HG02610 (cell line): ENCODE measurements around the gene FBXO2.
A peak's percentile ranks its signal among the peaks of the same experiment; 100 is the strongest.

ENCODE experiments used
- ATAC-seq: cut with Tn5 transposase; IDR thresholded peaks from one replicate; pipeline ENCODE4 v1.9.1; 2021; ENCODE audit warnings: mild to moderate bottlenecking, moderate library complexity; ENCODE audit not compliant: unreplicated experiment

Gene FBXO2, protein sequence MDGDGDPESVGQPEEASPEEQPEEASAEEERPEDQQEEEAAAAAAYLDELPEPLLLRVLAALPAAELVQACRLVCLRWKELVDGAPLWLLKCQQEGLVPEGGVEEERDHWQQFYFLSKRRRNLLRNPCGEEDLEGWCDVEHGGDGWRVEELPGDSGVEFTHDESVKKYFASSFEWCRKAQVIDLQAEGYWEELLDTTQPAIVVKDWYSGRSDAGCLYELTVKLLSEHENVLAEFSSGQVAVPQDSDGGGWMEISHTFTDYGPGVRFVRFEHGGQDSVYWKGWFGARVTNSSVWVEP

DNA sequence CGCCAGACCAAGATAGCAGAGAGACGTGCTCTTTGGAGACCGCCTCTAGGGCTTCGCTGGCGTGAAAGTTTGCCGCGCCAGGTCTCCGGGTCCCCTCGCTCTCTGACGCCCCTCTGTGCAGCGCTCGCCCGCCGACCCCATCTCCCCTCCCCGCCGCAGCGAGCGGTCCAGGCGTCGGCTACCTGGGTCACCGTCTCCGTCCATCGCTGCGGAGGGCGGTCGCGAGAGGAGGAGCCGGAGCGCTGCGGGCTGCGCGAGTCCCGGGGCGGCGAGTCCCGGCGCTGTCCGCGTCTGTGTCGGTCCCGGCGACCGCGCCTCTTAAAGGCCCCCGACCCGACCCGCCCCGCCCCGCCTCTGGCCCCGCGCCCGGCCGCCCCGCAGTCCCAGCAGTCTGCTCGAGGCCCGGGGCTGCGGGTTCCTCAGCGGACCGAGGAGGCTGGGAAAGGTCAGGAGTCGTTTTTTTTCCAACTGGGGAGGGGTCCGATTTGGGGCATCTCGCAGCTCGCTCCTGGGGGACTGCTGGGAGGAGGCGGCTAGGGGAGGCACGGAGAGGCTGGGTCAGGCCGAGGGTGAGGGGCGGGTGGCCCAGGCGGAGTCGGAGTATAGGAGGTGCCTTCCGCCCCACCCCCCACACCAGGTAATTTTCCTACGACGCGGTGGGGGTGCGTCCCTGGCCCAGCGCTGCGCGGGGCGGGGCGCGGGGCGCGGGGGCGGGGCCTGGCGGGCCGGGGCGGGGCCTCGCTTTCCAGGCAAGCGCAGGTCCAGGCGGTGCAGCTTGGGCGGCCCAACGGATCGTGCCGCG, at the start of gene FBXO2, which contains the start of gene FBXO44:
TSS of gene FBXO2 (minus strand) at position 293 of the 802 bp plus-strand sequence. CDS start at position 204, 89 bp downstream.
TSS of gene FBXO44 (plus strand) at position 741 of the 802 bp plus-strand sequence. CDS start 959 bp downstream, outside the sequence.
- peak; percentile 52 for ATAC-seq

- no peak for ATAC-seq
These were observed 49.3 kb upstream of the FBXO2 start for GRCh38 chr1:11703357-11704193.

DNA sequence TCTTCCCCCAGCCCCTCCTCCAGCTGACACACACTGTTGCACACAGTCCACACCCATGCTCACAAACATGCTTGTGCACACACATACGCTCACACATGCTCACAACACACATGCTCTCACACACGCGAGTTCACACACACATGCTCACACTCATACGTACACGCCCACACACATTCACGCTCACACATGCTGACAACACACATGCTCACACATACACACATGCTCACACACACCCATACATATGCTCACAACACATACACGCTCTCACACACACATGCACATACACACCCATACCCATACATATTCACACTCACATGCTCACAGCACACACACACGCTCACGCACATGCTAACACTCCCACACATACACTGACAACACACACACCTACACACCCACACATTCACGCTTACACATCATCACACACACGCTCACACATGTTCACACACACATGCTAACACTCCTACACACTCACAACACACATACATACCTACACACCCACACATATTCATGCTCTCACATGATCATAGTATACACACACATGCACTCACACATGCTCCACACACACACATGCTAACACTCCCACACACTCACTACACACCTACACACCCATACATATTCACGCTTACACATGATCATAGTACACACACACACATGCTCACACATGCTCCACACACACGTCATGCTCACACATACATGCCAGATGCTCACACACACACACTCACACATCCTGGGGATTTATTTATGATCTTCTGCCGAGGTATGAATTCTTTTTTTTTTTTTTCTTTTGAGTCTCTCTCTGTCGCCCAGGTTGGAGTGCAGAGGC, 48.0 kb upstream of the FBXO2 start:
- no peak for ATAC-seq

DNA sequence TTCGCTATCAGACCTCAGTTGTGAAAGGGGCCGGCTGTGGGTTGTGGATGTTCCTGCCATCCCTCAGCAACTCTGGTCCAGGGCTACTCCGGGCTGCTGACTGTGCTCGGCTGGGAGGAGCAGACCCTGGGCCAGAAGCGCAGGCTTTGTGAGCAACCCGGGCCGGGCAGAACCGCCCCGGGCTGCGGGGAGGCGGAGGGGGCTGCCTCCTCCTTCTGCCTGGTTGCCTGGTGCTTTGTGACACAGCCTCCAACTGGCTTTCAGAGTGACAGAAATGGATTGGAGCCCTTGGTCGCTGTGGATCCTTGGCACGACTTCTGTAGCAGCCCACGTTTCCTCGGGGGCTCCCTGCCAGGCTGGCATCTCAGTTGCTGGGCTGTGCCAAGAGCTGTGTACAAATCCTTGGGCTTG, 47.3 kb upstream of the FBXO2 start:
- ATAC-seq: no peak

DNA sequence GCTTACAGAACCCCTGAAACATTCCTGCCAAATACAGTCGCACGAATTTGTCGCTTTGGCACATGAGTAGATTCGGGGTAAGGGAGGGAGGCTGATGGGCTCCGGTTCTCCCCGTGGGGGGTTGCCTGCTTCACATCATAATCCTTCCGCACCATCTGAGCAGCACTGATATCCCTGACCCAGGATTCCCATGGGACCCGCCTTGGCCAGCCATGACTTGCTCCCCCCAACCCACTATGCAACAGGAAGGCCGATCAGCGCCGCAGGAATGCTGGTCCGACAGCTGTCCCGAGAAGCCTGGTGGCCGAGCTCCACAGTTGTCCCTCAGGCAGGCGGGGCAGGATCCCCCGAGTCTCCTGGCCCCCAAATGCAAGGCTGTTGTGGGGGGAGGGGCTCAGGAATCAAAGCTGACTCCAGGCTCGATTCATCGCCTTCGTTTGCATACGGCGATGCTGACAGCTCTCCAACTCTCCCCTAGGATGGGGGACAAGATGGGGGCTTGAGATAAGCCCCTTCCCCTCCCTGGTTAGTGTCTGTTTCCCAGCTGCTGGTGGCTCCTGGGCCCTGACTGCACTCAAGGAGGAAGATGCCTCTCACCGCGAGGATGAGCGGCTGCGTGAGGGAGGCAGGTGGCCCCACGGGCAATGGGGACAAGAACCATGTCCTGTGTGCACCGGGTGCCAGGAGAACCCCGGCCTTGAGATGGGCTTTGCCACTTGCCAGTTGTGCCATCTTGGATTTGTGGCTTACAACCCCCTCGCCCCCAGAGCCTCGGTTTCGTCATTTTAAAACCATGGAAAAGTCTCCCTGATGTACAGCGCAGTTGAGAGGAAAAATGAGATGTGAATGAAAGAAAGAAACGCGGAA, 46.6 kb upstream of the FBXO2 start:
- no peak for ATAC-seq

DNA sequence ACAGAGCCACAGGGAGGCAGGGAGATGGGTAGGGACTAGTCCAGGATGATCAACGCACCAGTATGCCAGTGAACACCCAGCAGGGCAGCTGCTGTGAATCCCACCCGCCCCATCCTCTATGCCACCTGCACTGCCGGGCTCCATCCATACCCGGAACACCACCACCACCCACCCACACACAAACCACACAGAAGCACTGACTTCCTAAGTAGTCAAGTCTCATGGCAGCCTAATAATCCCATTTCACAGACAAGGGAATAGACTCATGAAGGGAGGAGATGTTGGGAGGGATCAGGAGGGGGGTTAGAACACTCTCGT, 43.6 kb upstream of the FBXO2 start:
- ATAC-seq: no peak

- ATAC-seq: no peak
These were observed 43.1 kb upstream of the FBXO2 start for GRCh38 chr1:11697188-11697892.

DNA sequence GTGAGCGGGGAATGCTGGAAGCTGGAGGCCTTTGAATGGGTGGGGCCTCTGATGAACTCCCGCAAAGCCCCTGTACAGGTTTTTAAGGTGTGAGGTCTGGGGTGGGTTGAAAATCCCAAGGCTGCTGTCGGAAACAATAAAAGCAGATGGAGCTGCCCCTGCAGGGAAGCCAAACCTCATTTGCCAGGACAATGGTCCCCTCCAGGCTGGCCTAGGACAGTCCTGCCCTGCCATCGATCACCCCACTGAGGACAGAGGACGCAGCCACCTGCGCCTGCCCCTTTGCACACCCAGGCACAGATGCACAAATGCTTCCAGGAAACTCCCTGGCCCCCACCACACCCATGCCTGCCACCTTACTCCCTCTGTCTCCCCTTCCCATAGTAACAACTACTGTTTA, 41.6 kb upstream of the FBXO2 start:
- no peak for ATAC-seq

- no peak for ATAC-seq
These were observed 39.7 kb upstream of the FBXO2 start for GRCh38 chr1:11693917-11694316.

DNA sequence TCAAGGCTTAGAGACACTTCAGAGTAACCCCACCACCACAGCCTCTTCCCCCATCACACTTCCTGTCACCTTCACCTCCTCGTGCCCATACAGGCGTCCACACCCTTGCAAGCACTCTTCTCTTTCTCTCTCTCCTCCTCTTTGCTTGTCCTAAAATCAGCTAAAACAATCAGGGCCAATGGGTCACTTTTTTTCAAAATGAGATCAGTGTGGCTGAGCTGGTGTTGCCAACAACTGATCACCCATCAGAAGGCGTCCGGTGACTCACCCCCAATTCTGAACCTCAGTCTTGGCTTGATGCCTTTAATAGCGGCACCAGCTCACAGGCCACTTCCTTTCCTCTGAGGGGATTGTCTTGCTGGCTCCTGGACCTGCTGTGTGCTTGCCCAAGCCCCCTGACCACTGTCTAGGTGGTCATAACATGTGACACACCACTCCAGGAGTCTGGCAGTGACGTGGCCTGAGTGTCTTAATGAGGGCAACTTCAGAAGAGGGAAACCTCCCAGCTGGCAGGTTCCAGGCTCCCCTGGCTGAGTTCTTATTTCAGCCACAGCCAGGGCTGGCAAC, 38.9 kb upstream of the FBXO2 start:
- ATAC-seq: no peak

GRCh38 chr1:11691928-11692711, 37.9 kb upstream of the FBXO2 start:
- no peak for ATAC-seq

GRCh38 chr1:11691302-11691914, 37.2 kb upstream of the FBXO2 start, which contains the start of gene DRAXIN:
TSS of gene DRAXIN (plus strand) at chr1:11691710. CDS start at chr1:11706259, 14,549 bp downstream.
- ATAC-seq: no peak

DNA sequence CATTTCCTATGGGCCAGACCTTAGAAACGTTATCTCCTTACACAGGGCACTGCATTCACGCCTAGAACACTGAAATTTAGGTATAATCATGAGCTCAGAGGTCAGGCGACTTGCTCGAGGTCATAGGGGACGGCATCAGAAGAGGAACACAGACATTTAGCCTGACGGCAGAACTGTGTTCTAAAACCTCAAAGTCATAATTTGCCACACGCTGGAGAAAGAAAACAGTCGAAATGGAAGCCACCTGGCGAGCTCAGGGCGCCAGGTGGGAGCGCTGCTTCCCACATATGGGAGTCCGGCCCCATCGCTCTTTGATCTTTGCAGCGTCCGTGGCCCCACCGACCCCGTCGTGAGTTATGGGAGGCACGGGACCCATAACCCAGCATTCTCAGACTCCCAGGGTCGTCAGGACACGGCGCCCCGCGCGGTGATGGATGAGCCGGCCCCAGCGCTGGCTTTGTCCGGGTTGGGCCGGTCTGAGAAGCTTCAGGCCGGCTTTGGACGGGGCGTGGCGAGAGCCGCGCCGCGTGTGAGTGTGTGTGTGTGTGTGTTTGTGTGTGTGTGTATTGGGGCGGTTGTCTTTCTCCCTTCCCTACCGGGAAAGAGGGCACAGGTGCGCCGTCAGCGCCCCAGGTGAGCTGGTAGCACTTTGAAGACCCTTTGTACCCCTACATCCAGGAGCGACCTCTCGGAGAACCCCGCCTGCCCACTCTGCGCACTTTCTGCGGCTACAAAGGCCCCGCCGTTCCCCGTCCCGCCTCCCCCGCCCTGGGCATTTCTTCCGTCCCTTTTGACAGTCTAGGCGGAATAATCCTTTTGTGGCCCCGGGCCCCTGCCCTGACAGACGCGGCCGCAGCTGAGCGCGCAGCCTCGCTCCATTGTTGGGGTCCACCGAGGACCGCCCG, 36.4 kb upstream of the FBXO2 start:
- no peak for ATAC-seq

- ATAC-seq: no peak
These were observed 34.3 kb upstream of the FBXO2 start for GRCh38 chr1:11688506-11688905.

GRCh38 chr1:11685210-11685752, 31.1 kb upstream of the FBXO2 start:
- no peak for ATAC-seq

- no peak for ATAC-seq
These were observed 29.8 kb upstream of the FBXO2 start for GRCh38 chr1:11684070-11684469.
